Effector CD4-positive, alpha-beta T cell (primary cell): ENCODE measurements around the gene GPR15.
A peak's percentile ranks its signal among the peaks of the same experiment; 100 is the strongest.
"Not testable (repeated sequence)": the region's sequence is repeated elsewhere in the genome, so short reads cannot be mapped to it uniquely, and the experiment has no call there.

Experiments
- DNase-seq: peaks from one replicate; pipeline ENCODE4 v3.0.0-alpha.2; 2020

The GPR15 gene

GRCh38 chr3:98559769-98560168 lies 28.0 kb downstream of the GPR15 start:
- DNase-seq = not testable (repeated sequence)

GRCh38 chr3:98560911-98561310 lies 29.1 kb downstream of the GPR15 start:
- no peak for DNase-seq

GRCh38 chr3:98561727-98562521 lies 30.1 kb downstream of the GPR15 start:
- no peak for DNase-seq

- DNase-seq = no peak
These were observed 32.0 kb downstream of the GPR15 start for GRCh38 chr3:98563661-98564281.

GRCh38 chr3:98564282-98565005 lies 32.7 kb downstream of the GPR15 start:
- DNase-seq = peak; percentile 27

GRCh38 chr3:98565237-98565643 lies 33.5 kb downstream of the GPR15 start:
- no peak for DNase-seq

GRCh38 chr3:98565843-98566242 lies 34.1 kb downstream of the GPR15 start:
- no peak for DNase-seq

- no peak for DNase-seq
These were observed 36.0 kb downstream of the GPR15 start for GRCh38 chr3:98567666-98568270.

- no peak for DNase-seq
These were observed 36.6 kb downstream of the GPR15 start for GRCh38 chr3:98568402-98568801.

- DNase-seq = no peak
These were observed 41.5 kb downstream of the GPR15 start for GRCh38 chr3:98573181-98573728.

- no peak for DNase-seq
These were observed 42.4 kb downstream of the GPR15 start for GRCh38 chr3:98574132-98574531.

GRCh38 chr3:98577178-98577895 lies 45.6 kb downstream of the GPR15 start:
- no peak for DNase-seq

- no peak for DNase-seq
These were observed 48.9 kb downstream of the GPR15 start for GRCh38 chr3:98580401-98581386.

GRCh38 chr3:98581474-98581873 lies 49.7 kb downstream of the GPR15 start:
- no peak for DNase-seq

- DNase-seq = no peak
These were observed 50.3 kb downstream of the GPR15 start for GRCh38 chr3:98582042-98582441.

GRCh38 chr3:98583766-98584165 lies 52.0 kb downstream of the GPR15 start:
- no peak for DNase-seq
